GM20000 (cell line): ENCODE data around the gene ASB7.

Source experiments
- DNase-seq: peaks from one replicate; pipeline ENCODE4 v3.0.0; 2012; ENCODE audit warnings: low spot score
- TF ChIP-seq, protein P1 (sequence below): IDR thresholded peaks from 2 replicates; pipeline ENCODE4 v1.5.1; 2012; ENCODE audit warnings: mild to moderate bottlenecking, control low read depth; ENCODE audit errors: extremely low read depth, missing control alignments

Gene ASB7

DNA sequence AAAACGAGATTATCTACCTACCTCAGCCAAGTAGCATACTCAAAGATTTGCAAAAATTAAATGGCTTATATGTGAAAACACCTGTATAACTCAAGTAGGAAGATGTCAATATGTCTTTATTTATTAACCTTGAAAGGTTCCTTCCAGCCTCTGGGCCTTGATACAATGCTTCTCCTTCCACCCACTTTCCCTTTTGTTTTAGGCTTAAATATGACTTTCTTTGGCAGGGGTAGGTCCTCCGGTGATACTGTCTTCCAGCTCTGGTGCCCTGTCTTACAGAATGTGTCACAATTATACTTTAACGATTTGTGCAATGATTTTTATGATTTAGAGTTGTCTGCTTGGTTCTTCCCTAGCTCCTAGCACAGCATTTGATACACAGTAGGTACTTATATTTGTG lies 4.5 kb upstream of the ASB7 start:
- TF ChIP-seq, protein P1, sequence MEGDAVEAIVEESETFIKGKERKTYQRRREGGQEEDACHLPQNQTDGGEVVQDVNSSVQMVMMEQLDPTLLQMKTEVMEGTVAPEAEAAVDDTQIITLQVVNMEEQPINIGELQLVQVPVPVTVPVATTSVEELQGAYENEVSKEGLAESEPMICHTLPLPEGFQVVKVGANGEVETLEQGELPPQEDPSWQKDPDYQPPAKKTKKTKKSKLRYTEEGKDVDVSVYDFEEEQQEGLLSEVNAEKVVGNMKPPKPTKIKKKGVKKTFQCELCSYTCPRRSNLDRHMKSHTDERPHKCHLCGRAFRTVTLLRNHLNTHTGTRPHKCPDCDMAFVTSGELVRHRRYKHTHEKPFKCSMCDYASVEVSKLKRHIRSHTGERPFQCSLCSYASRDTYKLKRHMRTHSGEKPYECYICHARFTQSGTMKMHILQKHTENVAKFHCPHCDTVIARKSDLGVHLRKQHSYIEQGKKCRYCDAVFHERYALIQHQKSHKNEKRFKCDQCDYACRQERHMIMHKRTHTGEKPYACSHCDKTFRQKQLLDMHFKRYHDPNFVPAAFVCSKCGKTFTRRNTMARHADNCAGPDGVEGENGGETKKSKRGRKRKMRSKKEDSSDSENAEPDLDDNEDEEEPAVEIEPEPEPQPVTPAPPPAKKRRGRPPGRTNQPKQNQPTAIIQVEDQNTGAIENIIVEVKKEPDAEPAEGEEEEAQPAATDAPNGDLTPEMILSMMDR: no peak
- no peak for DNase-seq

DNA sequence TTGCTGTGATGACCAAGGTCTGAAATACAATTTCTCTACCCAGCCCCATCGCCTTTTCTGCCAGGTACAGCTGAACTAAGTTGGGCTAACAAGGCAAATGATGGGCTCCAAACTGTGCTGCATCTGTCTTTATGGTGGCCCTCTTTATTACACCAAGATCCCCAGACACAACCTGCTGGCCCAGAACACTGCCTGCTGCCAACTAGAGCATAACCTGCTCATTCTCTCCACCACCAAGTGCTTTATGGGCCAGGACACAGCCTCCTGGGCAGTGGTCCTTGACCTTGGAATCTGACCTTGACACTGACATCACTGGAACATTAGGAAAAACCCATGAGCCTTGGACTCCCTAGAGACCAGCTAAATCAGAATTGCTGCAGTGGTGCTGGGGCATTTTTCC lies 3.7 kb upstream of the ASB7 start:
- no peak for DNase-seq
- TF ChIP-seq, protein P1: no peak

GRCh38 chr15:100601163-100601562 lies 1.2 kb upstream of the ASB7 start:
- no peak for DNase-seq
- TF ChIP-seq, protein P1: no peak

DNA sequence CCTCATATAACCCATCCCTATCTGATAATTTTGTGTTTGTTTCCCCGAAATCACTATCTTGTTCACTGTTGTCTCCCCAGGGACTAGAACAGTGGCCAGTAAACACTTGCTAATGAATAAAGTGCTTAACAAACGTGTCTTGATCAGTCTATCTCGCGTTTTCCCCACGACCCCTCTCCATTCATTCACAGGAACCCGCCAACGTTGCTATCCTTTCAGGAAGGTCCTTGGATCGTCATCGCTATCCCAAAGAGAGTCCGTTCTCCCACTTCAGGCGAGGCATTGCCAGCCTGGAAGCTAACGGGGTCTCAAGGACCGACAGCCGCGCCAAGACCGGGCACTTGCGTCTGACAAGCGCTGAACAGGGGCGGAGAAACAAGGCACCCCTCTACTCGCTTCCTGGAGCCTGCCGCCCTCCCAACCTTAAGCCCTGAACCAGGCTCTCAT lies 749 bp upstream of the ASB7 start:
- no peak for DNase-seq
- TF ChIP-seq, protein P1: no peak

DNA sequence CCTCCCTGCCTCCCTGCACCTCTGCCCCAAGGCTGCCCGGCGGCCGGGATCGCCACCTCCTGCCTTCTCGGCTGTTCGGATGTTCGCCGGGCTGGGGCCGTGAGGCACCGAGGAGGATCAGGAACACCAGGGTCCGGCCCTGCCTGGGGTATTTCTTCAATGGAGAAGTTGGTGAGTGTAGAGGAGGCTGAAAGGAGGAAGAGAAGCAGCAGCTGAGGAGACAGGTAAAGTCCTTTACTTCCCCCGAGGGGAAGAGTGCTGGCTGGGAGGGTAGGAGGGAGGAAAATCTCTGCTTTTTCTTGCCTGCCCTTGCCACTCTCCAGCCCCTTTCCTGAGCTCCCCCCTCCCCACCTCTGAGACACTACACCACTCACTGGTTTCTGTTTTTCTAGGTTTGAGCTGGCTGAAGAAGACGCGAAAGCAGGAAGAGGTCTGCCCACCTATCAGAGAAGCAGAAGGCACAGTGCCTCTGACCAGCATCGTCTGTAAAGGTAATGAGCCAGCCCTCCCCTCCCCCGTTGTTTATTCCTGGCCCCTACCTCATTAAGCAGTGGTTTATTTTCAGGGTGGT lies 519 bp downstream of the ASB7 start:
- TF ChIP-seq, protein P1: no peak
- DNase-seq: peak; percentile 35

GRCh38 chr15:100612539-100612938 lies 10.2 kb downstream of the ASB7 start:
- no peak for DNase-seq
- TF ChIP-seq, protein P1: no peak

GRCh38 chr15:100613208-100613607 lies 10.8 kb downstream of the ASB7 start:
- DNase-seq: no peak
- TF ChIP-seq, protein P1: no peak
